ENCODE data around the gene PFDN2.

Gene PFDN2

GRCh38 chr1:161099090-161099802 lies 18.6 kb downstream of the PFDN2 start:
- no peak for DNase-seq (ENCODE audit: low spot score)

GRCh38 chr1:161098210-161099068 lies 19.4 kb downstream of the PFDN2 start, which contains the start of gene KLHDC9:
Gene KLHDC9, plus strand, starts transcription at chr1:161098361. Its CDS starts 175 bp downstream, at chr1:161098536.
- DNase-seq (ENCODE audit: low spot score): peak; percentile 91

- DNase-seq (ENCODE audit: low spot score): no peak
Observed at GRCh38 chr1:161096530-161096929, 21.3 kb downstream of the PFDN2 start.

- no peak for DNase-seq (ENCODE audit: low spot score)
Observed at GRCh38 chr1:161096015-161096414, 21.8 kb downstream of the PFDN2 start.

DNA sequence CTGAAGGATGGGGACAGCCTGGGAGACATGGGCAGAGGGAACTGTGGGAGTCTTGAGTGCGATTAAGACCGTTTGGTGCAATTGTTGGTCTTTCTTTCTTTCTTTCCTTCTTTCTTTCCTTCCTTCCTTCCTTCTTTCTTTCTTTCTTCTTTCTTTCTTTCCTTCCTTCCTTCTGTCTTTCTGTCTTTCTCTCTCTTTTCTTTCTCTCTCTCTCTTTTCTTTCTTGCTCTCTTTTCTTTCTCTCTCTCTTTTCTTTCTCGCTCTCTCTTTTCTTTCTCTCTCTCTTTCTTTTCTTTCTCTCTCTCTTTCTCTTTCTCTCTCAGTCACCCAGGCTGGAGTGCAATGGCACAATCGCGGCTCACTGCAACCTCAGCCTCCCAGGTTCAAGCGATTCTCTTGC lies 22.6 kb downstream of the PFDN2 start:
- no peak for DNase-seq (ENCODE audit: low spot score)

- DNase-seq (ENCODE audit: low spot score): no peak
Observed at GRCh38 chr1:161094481-161094880, 23.4 kb downstream of the PFDN2 start.

DNA sequence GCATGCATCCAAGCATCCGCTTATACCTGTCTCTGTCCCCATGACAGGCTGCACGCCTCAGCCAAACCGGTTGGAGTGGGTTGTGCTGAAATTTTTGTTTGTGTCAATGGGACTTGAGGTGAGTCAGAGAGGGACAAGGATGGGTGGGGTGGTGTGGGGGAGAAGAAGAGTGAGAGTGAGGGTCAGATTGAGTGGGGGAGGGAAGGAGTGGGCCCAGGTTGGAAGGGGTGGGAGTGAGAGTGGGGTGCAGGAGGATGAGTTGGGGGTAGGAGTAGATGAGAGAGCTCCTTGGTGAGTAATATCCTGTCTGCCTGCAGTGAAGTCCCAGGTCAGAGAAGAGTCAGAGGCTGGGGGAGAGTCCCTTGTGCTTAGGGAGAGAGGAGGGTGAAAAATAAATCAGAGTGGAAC lies 25.2 kb downstream of the PFDN2 start:
- no peak for DNase-seq (ENCODE audit: low spot score)

- no peak for DNase-seq (ENCODE audit: low spot score)
Observed at GRCh38 chr1:161091796-161092507, 25.9 kb downstream of the PFDN2 start.

GRCh38 chr1:161091093-161091492 lies 26.7 kb downstream of the PFDN2 start:
- no peak for DNase-seq (ENCODE audit: low spot score)

GRCh38 chr1:161090617-161091016 lies 27.2 kb downstream of the PFDN2 start:
- DNase-seq (ENCODE audit: low spot score): no peak

DNA sequence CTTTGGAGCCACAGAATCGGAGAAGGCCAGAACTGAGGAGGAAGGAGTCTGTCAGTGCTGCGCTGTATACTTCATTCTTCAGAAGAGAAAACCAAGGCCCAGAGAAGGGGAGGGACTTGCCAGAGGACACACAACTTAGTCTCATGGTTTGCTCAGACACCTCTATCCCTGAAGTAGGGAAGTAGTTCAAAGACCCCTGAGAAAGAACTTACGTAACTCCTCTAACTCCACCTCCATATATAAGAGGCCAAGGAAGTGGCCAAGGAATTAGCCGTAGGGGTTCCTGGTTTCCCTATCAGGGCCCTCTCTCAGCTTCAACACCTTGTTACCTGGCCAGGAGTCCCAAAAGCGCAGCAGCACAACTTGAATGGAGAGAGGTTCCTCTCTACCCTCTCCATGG lies 27.9 kb downstream of the PFDN2 start:
- no peak for DNase-seq (ENCODE audit: low spot score)

DNA sequence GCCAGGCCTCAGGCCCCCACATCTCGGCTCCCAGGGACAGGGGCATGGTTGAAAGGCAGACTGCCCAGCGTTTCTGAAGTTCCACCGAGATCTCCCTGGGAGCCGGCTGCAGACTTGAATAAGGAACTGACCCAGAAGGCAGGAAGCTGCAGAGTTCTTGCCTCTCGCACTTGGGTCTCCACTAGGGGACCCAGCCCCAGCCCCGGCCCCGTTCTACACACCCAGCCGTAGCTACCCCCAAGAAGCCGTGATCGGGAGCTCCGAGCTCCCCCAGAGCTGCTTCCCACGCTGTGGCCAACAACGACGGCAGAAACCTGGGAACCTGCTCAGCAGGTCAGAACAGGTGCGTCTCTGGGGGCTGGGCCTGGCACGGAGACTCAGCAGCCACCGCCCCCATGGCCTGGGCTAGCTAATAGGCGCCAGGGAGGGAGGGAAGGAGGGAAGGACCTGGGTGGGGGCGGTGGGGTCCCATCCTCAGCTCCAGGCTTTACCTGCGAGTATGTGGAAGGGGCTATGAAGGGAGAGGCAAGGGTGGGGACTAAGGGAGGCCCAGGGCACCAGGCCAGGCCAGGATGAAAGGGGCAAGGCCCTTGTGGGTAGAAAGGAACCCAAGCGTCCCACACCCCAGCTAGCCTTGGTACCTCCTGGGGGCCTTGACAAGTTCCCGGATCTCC lies 28.4 kb downstream of the PFDN2 start, which contains the start of gene NECTIN4:
TSS of gene NECTIN4 (minus strand) at position 308 of the 674 bp plus-strand sequence. CDS start at position 46, 262 bp downstream.
- no peak for DNase-seq (ENCODE audit: low spot score)

GRCh38 chr1:161088587-161089110 lies 29.2 kb downstream of the PFDN2 start:
- no peak for DNase-seq (ENCODE audit: low spot score)

DNA sequence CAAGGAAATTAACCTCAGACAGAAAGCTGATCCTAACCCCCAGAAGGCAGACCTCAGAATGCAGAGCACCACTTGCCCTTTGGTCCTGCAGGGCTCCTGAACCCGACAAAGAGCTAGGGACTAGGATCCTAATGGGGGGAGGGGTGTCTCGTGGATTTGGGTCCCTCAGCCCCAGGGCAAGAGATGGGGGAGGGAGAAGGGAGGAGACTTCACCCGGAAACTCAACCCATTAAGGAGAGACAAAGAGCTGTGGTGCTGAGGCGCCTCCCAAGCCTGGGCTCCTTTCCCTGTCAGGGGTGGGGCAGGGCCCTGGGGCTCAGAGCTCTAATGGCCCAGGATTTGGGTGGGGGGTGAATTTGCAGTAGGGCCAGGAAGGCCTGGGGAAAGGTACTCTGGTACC lies 31.4 kb downstream of the PFDN2 start:
- DNase-seq (ENCODE audit: low spot score): no peak

GRCh38 chr1:161085165-161085564 lies 32.7 kb downstream of the PFDN2 start:
- no peak for DNase-seq (ENCODE audit: low spot score)

DNA sequence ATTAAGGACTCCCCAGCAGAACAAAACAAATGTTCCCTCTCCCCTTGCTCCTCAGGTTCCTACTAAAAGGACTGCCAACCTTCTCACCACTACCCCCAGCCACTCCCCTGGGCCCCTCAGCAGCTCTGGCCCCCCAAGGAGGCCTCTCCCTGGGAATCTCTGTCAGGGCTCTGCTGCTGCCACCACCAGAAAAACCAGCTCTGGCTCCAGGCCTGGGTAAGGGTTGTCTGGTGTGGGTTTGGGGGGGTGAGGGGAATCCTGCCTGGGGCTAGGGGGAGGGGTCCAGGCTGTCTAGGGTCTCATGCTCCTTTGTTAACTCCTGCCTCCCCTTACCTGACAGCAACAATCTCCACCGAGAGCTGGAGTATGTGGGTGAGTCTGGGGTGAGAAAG lies 33.2 kb downstream of the PFDN2 start:
- no peak for DNase-seq (ENCODE audit: low spot score)

- DNase-seq (ENCODE audit: low spot score): no peak
Observed at GRCh38 chr1:161083748-161084596, 33.9 kb downstream of the PFDN2 start.

- DNase-seq (ENCODE audit: low spot score): peak; percentile 73
Observed at GRCh38 chr1:161082996-161083747, 34.7 kb downstream of the PFDN2 start.

DNA sequence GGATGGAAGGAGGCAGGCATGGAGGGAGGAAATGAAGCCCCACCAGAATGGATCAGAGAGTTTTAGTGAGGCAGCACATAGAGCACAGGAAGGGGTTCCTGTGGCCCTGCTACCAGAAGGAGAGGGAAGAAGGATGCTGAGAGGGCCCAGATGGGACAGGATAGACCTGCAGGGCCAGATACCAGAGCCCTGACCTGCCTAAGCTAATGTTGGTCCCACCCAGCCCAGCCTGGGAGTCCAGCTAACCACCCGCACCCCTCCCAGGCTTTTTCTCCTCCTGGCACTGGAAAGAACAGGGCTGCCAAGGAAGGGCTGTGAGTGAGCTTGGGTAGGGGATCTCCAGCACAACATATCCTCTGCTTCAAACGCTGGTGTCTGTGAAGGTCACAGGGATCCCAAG lies 35.4 kb downstream of the PFDN2 start:
- DNase-seq (ENCODE audit: low spot score): no peak

- DNase-seq (ENCODE audit: low spot score): no peak
Observed at GRCh38 chr1:161081519-161081918, 36.3 kb downstream of the PFDN2 start.

Data from SW480 (cell line).